NOMO-1 treated with dmso at 0.1 percent for 144 hours (cell line): ENCODE data around the gene CXorf49.
"Not testable (repeated sequence)": the region's sequence is repeated elsewhere in the genome, so short reads cannot be mapped to it uniquely, and the experiment has no call there.

Experiments
- DNase-seq: peaks from one replicate; lab custom pipeline; 2025; ENCODE audit not compliant: unreplicated experiment; lab: John Stamatoyannopoulos, UW

The CXorf49 gene

GRCh38 chrX:71675636-71676035 is 42.4 kb downstream of the CXorf49 start:
- DNase-seq, result not testable (repeated sequence)

GRCh38 chrX:71671938-71672337 is 46.1 kb downstream of the CXorf49 start:
- DNase-seq, result no peak

GRCh38 chrX:71671043-71671780 is 46.9 kb downstream of the CXorf49 start:
- no peak for DNase-seq

GRCh38 chrX:71669947-71670346 is 48.1 kb downstream of the CXorf49 start:
- not testable (repeated sequence) for DNase-seq

- DNase-seq, result no peak
These were observed 48.6 kb downstream of the CXorf49 start for GRCh38 chrX:71669492-71669891.

GRCh38 chrX:71668248-71668595 is 49.9 kb downstream of the CXorf49 start:
- no peak for DNase-seq

- DNase-seq, result no peak
These were observed 50.5 kb downstream of the CXorf49 start, which contains the start of gene LOC101059915 for GRCh38 chrX:71667328-71668247. TSS of gene LOC101059915 (plus strand) at chrX:71667546.

GRCh38 chrX:71666240-71667223 is 51.6 kb downstream of the CXorf49 start:
- no peak for DNase-seq

- DNase-seq, result no peak
These were observed 52.3 kb downstream of the CXorf49 start for GRCh38 chrX:71665747-71666146.

- DNase-seq, result no peak
These were observed 53.1 kb downstream of the CXorf49 start for GRCh38 chrX:71664889-71665491.
